ENCODE results near the gene IFT52.

IFT52 gene

DNA sequence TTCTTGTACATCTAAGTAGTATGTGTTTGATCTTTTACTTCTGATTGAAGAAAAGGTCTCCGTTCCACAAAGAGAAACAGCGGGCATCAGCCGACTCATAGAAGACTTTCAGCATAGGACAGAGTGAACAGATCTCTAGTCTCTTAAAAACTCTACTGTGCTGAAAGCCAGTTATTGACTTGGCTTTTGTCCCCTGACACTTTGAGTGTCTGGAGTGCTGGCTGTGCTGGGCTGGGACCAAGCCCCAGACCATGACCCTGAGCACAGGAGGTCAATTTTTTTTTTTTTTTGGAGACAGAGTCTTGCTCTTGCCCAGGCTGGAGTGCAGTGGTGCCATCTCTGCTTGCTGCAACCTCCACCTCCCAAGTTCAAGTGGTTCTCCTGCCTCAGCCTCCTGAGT lies 104.0 kb downstream of the IFT52 start:
- no peak for DNase-seq

DNA sequence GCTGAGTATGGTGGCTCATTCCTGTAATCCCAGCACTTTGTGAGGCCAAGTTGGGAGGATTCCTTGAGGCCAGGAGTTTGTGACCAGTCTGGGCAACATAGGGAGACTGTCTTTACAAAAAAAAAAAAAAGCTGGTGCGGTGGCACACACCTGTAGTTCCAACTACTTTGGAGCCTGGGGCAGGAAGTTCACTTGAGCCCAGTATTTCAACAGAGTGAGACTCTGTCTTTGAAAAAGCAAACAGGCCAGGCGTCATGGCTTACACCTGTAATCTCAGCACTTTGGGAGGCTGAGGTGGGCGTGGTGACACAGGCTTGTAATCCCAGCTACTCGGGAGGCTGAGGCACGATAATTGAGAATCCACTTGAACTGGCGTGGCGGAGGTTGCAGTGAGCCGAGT lies 104.8 kb downstream of the IFT52 start:
- DNase-seq, result no peak
